GM21526 (cell line): ENCODE results near the gene LARP7.
"Not testable (repeated sequence)": the region's sequence is repeated elsewhere in the genome, so short reads cannot be mapped to it uniquely, and the experiment has no call there.

Experiments used
- ATAC-seq: cut with Tn5 transposase; IDR thresholded peaks from one replicate; pipeline ENCODE4 v1.9.1; 2021; ENCODE audit warnings: moderate library complexity; ENCODE audit not compliant: unreplicated experiment, low FRiP score

Gene LARP7

DNA sequence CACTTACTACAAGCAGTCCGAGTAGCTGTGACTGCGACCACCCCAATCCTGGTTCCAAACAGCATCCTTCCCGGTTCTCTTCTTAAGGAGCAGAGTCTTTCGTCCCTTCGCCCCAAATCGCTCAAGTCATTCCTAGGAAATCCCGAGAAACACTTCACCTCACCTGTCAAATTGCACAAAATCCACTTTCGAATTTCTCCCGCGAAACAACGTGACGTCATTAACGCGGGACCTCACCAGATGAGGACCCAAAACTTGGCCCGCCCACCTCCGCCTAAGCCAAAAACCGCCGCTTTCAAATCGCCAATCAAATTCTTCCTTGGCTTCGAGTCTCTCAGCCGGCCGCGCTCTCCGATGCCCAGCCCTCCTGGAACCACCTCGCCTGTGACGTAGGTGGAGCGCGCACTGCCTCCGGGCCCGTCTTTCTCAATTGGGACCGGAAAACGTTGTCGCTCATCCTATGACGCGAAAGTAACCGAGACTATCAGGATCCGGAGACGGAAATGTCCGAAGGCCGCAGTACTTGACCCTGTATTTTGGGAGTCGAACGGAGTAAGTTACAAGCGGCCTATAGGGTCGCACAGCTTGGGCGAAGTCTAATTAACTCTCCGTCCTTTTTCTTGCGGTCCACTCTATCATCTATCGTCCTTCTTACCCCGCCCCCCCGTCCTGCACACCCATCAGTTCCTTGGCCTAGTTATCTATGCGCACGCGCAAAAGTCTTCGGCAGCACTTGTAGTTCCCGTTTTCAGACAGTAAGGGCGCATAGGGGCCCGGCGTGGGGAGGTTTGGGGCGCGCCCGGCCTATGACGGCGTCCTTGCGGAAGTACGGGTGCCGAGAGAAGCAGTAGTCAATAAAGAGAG is at the start of gene LARP7, which contains the start of gene ZGRF1:
Gene LARP7 (plus strand): TSS at position 456 of the 864 bp plus-strand sequence. CDS start 7,527 bp downstream, outside the sequence.
Gene ZGRF1 (minus strand): TSS at position 222 of the 864 bp plus-strand sequence. CDS start 3,733 bp downstream, outside the sequence.
- peak; percentile 86 for ATAC-seq

DNA sequence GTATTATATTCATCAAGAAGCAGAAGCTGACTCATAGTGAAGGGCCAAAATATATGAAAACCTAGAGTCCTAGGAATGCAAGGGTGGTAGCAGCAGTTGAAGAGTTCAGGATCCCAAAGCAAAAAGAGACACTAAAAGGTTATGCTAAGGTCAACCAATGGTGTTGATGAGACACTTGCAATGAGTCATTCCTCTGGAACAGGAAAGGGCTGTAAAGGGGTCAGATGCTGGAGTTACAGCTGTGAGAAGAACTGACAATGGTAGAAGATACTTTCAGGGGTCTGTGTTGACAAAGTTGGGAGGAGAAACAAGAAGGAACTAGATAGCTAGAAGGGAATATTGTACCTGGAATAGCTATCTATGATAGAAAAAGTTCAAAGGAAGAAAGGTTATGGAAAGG is 47.7 kb upstream of the LARP7 start:
- no peak for ATAC-seq

DNA sequence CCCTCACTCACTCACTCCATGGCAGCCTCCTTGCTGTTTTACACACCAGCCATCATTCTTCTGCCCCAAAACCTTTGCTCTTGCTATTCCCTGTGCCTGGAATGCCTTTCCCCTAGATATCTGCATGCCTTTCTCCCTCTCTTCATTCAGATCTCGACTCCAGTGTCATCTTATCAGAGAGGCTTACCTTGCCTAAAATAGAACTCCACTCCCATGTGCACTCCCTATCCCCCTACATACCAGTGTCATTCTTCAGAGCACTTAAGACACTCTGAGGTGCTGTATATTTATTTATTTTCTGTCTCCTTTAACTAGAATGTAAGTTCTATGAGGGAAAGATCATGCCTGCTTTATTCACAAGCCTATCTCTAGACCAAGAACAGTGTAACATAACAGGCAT is 45.4 kb upstream of the LARP7 start:
- ATAC-seq: no peak

DNA sequence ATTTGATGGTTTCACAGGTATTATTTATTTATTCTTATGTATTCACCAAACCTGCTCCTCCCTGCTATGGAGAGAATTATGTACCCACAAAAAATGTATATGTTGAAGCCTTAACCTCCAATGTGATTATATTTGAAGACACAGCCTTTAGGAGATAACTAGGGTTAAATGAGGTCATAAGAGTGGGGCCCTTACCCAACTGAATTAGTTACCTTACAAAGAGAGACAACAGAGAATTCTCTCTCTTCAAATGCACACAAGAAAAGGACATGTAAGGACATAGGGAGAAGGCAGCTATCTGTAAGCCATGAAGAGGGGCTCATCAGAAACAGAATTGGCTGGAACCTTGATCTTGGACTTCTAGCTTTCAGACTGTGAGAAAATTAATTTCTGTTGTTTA is 44.2 kb upstream of the LARP7 start:
- no peak for ATAC-seq

DNA sequence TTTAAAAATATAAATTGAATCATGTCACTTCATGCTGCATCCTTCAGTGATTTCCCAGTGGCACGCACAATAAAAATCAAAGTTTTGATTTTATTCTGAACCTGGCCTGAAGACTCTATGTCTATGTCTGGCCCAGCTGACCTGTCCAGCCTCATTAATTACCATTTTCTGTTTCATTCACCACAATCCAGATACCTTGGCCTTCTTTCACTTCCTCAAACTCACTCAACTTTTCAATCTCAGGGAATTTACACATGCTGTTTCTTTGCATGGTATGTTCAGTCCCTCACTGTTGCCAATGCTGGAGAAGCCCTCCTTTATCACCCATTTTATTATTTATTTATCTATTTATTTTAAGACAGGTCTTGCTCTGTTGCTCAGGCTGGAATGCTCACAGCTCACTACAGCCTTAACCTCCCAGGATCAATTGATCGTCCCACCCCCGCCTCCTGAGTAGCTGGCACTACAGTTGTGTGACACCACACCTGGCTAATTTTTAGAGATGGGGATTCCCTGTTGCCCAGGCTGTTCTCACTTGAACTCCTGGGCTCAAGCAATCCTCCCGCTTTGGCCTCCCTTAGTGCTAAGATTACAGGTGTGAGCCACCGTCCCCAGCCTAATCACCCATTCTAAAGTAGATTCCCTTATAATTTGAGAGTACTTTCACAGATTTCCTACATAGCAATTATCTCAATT is 43.4 kb upstream of the LARP7 start:
- ATAC-seq: no peak

DNA sequence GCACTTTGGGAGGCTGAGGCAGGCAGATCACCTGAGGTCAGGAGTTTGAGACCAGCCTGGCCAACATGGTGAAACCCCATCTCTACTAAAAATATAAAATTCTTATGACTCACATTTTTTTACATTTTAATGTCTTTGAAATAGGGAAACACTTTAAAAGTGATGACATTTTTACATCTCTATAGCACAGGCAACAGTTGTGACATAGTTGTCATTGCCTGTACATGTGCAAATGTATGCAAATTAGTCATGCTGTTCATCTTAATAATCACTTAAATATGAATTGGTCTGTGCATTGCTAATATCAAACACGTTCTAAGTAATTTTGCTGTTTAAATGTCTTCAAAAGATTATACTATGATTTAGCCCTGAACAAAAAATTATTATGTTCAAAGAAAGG is 42.0 kb upstream of the LARP7 start:
- ATAC-seq: no peak

DNA sequence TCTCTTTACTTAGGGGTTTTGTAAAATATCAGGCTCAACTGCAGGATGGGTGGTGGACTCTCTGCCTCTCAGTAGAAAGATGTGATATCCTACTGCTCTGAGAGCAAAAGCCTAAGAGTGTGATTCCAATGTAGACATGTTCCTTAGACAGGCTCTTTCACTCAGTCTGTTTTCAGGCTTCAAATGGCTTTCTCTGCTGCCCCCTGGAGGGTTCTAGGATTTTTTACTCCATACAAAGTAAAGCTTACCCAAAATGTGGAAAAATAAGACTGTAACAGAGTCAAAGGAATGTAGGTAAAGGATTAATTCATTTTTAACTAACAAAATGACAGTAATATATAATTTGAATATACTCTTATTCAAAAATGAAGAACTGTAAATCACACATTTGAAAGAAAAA is 32.4 kb upstream of the LARP7 start:
- no peak for ATAC-seq

DNA sequence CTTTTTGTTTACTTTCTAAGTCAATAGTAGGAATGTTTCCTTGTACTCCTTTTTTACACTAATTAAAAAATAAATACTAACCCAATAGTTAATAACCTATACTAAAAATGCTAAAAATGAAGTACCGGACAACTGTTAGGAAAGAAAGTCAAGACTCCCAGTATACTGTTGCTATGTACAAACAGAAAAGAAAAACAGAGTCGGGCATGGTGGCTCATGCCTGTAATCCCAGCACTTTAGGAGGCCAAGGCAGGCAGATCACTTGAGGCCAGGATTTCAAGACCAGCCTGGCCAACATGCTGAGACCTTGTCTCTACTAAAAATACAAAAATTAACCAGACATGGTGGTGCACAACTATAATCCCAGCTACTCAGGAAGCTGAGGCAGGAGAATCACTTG is 24.1 kb upstream of the LARP7 start:
- ATAC-seq: not testable (repeated sequence)

DNA sequence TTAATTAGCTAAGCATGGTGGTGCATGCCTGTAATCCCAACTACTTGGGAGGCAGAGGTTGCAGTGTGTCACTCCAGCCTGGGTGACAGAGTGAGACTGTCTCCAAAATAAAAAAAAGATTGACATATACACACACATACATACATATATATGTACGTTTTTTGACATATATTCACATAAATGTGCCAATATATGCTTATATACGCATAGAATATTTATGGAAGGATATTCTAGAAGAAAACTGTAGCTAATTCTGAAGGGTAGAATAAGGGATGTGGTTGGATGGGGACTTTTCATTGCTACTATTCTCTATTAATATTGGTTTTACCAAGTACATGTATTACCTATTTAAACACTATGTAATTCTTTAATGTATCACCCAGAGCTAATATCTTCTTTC is 20.0 kb upstream of the LARP7 start:
- no peak for ATAC-seq

DNA sequence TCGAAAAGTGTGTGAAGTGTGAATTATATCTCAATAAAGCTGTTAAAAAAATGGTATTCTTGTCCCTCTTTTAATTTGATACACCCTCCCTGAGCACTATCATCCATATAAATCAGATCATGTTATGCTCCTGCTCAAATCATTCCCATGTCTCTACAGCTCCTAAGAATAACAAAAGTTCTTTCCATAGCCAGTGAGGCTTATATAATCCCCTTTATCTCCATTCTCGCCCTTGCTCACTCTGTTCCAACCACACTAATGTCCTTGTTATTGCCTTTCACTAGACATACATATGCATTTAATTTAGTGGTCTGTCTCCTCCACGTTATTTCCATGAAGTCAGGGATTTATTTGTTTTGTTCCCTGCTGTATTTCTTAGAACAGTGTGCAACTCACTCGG is 10.7 kb upstream of the LARP7 start:
- ATAC-seq: no peak

DNA sequence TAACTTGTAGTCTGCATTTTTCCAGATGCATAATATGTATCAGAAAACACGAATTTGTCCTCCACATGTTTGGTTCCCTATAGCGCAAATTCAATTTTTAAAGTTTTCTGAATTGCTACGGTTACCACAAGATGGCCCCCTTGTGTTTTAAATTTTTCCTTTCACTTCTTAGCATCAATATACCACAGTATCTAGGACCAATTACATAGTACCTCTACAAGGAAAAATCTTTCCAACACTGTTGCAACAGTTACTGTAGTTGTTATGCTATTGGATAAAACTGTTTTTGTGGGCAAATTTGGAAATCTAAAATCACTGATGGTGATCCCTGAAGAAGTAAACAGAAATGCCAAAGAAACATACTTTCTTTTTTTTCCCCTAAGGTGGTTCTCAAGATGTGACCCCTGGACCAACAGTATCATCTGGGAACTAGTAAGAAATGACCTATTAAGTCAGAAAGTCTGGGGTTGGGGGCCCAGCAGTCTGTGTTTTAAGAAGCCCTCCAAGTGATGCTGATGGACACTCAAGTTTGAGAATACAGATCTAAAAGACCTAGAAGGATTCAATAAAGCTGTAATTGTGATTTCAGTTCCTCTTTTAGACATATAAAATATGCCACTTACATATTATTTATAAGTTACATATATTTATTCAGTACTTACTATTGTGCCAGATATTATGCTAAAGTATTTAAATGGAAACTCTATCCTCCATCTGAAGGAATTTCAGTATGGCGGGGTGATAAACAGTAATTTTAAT is 3.3 kb upstream of the LARP7 start:
- ATAC-seq: peak; percentile 16

DNA sequence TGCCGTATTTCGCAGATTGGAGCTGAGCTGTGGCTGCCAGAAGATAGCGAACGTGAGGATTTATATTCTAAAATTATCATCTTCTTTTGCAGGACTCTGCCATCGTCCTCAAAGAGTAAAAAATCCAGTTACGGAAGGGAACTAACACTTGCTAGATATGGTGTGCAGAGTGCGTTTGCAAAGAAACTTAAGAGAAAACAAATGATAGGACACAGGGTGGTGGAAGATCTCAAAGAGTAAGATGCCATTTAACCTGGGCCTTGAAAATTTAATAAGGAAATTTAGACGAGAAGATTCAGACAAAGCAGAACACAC is 566 bp downstream of the LARP7 start:
- peak; percentile 1 for ATAC-seq

DNA sequence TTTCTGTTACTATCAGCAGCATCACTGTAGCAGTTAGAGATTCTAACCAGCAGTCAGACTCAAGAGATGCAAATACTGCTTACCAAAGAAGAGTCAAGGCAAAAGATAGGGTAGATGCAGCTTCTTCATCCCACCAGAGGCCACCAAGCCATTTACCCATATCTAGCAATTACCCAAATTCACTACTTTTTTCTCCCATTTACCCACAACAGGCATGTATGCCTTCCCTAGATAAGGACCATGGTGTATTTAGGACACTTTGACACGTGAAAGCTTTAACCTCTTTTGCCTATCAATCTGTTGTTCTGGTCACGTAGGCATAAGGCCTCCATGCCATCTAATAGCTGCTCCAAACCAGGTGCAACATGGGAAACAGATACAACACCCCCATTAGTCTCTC is 5.6 kb downstream of the LARP7 start:
- ATAC-seq: no peak

DNA sequence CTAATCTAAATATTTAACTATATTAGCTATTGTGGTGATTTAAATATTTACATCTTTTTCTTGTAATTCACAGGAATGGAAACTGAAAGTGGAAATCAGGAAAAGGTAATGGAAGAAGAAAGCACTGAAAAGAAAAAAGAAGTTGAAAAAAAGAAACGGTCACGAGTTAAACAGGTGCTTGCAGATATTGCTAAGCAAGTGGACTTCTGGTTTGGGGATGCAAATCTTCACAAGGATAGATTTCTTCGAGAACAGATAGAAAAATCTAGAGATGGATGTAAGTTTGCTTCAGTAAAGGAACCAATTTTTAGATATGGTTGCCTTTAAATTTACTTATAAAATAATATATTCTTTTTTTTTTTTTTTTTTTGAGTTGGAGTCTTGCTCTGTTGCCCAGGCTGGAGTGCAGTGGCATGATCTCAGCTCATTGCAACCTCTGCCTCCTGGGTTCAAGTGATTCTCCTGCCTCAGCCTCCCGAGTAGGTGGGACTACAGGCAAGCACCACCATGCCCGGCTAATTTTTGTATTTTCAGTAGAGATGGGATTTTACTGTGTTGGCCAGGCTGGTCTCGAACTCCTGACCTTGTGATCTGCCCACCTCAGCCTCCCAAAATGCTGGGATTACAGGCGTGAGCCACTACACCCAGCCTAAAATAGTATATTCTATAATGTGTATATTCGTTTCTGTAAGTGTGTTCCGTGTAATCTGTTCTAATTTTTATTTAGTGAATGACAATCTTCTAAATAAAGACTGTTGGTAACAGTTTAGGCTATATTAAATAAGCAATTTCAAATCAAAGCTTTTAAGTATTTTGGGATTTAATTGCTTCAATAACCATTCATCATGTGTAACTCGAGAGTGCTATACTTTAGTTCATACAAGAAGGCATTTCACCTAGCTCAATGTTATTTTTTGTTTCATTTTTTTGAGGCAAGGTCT is 7.9 kb downstream of the LARP7 start:
- not testable (repeated sequence) for ATAC-seq

DNA sequence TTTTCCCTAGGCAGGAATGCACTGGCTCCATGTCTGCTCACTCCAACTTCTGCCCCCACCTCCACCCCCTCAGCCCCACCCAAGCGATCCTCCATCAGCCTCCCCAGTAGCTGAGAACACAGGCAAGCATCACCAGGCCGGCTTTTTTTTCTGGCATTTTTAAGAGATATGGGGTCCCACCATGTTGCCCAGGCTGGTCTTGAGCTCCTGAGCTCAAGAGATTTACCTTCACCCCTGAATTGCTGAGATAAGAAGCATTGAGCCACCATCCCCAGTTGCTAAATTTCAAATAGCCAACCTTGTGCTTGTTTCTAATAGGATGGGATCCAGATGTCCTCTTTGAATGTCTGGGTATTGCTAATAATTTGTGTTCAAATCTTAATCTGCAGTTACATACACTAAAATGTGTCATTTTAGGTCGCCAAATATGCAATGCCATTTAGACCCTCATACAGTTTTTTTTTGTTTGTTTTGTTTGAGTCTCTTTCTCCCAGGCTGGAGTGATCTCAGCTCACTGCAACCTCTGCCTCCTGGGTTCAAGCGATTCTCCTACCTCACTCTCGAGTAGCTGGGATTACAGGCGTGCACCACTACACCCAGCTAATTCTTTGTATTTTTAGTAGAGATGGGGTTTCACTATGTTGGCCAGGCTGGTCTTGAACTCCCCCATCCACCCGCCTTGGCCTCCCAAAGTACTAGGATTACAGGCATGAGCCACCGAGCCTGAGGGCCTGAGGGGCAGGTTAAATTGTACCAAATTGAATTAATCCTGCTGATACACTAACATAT is 8.8 kb downstream of the LARP7 start:
- ATAC-seq: no peak

DNA sequence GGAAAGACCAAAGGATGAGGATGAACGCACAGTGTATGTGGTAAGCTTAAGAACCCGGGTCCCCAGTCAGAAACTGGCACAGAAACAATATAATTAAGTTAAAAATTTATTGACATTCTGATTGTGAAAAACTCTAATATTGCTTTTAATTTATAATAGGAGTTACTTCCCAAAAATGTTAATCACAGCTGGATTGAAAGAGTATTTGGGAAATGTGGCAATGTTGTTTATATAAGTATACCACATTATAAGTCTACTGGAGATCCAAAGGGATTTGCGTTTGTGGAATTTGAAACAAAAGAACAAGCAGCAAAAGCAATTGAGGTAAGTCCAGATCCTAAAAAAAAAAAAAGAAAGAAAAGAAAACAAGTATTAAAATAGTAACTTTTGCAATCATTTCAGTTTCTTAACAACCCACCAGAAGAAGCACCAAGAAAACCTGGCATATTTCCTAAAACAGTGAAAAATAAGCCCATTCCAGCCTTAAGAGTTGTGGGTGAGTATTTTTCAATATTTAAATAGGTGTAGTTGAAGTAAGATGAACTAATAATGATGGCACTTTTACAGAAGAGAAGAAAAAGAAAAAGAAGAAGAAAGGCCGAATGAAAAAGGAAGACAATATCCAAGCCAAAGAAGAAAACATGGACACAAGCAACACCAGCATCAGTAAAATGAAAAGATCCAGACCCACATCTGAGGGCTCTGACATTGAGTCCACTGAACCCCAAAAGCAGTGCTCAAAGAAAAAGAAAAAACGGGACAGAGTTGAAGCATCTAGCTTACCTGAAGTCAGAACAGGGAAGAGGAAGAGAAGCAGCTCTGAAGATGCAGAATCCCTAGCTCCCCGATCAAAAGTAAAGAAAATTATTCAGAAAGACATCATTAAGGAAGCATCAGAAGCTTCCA is 9.9 kb downstream of the LARP7 start:
- ATAC-seq: no peak

DNA sequence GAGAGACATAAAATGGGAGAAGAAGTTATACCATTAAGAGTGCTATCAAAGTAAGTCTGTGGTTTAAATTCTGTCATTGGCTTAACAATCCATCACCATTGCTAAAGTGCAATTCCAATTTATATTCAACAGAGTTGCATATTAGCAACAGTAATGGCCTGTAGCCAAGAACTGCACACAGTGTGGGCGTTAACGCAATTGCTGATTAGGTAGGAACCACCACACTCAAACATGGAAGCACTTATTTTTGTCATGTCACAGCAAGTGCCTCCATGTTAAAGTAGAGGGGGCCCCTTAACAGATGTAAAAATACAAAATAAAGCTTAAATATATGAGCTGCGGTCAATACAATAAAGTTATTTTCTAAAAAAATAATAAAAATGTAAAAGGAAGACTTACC is 10.8 kb downstream of the LARP7 start:
- ATAC-seq: no peak

DNA sequence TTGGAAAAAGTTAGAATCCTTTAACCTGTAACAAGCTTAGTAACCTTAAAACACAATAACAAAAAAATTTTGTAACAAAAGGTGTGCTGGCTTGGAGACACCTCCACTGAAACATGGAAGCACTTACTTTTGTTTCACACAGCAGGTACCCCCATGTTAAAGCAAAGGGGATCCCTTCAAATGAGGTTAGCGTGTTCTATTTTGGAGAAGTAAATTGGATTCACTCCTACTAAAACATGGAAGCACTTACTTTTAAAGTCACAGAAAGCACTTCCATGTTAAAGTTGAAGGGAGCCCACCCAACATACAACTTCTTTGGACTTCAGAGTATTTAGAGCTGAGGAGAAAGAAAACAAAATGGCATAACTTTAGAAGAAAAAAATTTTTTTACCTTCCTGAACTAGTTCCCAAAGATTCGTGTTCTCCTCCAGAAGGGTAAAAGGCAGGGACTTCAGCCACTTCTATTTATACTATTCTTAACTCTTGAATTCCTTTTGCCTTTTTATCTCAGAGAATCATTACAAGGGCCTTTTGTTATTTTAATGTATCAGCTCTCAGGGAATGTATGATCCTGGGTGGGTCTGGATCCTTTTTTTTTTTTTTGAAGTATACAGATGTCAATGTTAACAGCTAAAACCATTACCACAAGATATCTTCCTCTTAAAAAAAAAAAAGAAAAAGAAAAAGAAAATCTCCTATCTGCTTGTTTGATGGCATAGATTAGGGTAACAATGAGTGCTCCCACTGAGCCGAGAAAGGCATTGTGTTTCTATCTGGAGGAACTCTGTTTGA is 11.5 kb downstream of the LARP7 start:
- no peak for ATAC-seq
